K562 (cell line): ENCODE data around the gene SEH1L. TPM values are rescaled to one million over a fixed set of nuclear protein-coding genes. Genes with fewer than 3 reads are reported as not detected.

Source experiments
- BRD9 ChIP-seq: fragments of 450-650 bp; IDR thresholded peaks from 2 replicates; pipeline ENCODE4 v1.6.1; 2018; ENCODE audit warnings: low read depth; ENCODE audit not compliant: partially characterized antibody
- E2F8 ChIP-seq: fragments of 450-650 bp; IDR thresholded peaks from 2 replicates; pipeline ENCODE4 v1.7.1; 2018; ENCODE audit warnings: mild to moderate bottlenecking, low read depth; ENCODE audit not compliant: partially characterized antibody
- GABPA ChIP-seq: fragments of 200-800 bp; sonication (Bioruptor generic); conservative IDR thresholded peaks from 2 replicates; pipeline ENCODE4 v1.6.1; 2016; ENCODE audit warnings: low read depth, missing genetic modification characterization, missing compliant biosample characterization
- GTF2E2 ChIP-seq: fragments of 200-800 bp; sonication (Bioruptor generic); IDR thresholded peaks from 2 replicates; pipeline ENCODE4 v1.6.1; 2016; ENCODE audit warnings: missing genetic modification characterization, missing compliant biosample characterization
- IFI16 ChIP-seq: fragments of 250-450 bp; sonication (Bioruptor Pico); IDR thresholded peaks from 2 replicates; pipeline ENCODE4 v2.1.2; 2022; ENCODE audit warnings: mild to moderate bottlenecking, inconsistent platforms
- L3MBTL2 ChIP-seq: fragments of 450-650 bp; IDR thresholded peaks from 2 replicates; pipeline ENCODE4 v1.6.1; 2016; ENCODE audit warnings: mild to moderate bottlenecking, moderate library complexity
- PRDM10 ChIP-seq: fragments of 450-650 bp; IDR thresholded peaks from 2 replicates; pipeline ENCODE4 v1.6.1; 2018; ENCODE audit not compliant: partially characterized antibody
- ZBTB12 ChIP-seq: fragments of 250-450 bp; sonication (Bioruptor Pico); IDR thresholded peaks from 2 replicates; pipeline ENCODE4 v1.4.0; 2020
- ZNF23 ChIP-seq: fragments of 250-450 bp; sonication (Bioruptor Pico); IDR thresholded peaks from 2 replicates; pipeline ENCODE4 v1.4.0; 2020; ENCODE audit warnings: mild to moderate bottlenecking
- ZNF407 ChIP-seq: fragments of 450-650 bp; IDR thresholded peaks from 2 replicates; pipeline ENCODE4 v1.6.1; 2016; ENCODE audit warnings: low read depth
- ZNF584 ChIP-seq: fragments of 200-800 bp; sonication (Bioruptor generic); IDR thresholded peaks from 2 replicates; pipeline ENCODE4 v1.6.1; 2016; ENCODE audit warnings: low read depth, mild to moderate bottlenecking, missing genetic modification characterization, missing compliant biosample characterization
- polyA plus RNA-seq, 8 experiments: library from polyadenylated mRNA; depleted of rRNA in 4 of 8; stranded (reverse) in 5 of 8; unstranded in 3 of 8; fragments of >200 nt; fragmentation: Nextera tagmentation in 2 of 8; fragmentation: Illumina TruSeq in 1 of 8; extraction: Ambion mirVana in 2 of 8; extraction: Trizol in 1 of 8; gene quantifications; 2 replicates each; pipeline versions ENCODE4 v1.2.1 to v1.2.3, GENCODE V29; 2011 to 2014; ENCODE audit warnings: inconsistent platforms in 1 of 8, missing spikeins in 1 of 8
- total RNA-seq, 7 experiments: library from RNA; depleted of rRNA in 6 of 7; stranded (reverse); fragments of >200 nt in 6 of 7; fragmentation: Illumina TruSeq in 2 of 7; extraction: Trizol in 2 of 7; gene quantifications; 2 replicates each; pipeline versions ENCODE4 v1.2.1 to v1.2.3, GENCODE V29; 2011 to 2021; ENCODE audit warnings: low replicate concordance in 1 of 7

SEH1L gene
- total and polyA plus RNA-seq, 9 of the 15 experiments (the other 6 are each of a cell fraction or from before 2014, with no cell fraction given), result 62.2 to 180 (median 108) TPM

- TF ChIP-seq ZNF407 (no peak), L3MBTL2 (peak; percentile 45), BRD9 (peak; percentile 28), E2F8 (no peak), ZBTB12 (CRISPR knock-in tag) (no peak), PRDM10 (peak; percentile 88), ZNF23 (CRISPR knock-in tag) (no peak), IFI16 (CRISPR knock-in tag) (no peak), ZNF584 (CRISPR knock-in tag) (0 out of 2 replicates have a peak, but pooled peaks have one; percentile 36), GABPA (tag) (peak; percentile 42; the same call in 1 of the 2 replicates), GTF2E2 (tag) (no peak)
These were observed 43.7 kb upstream of the SEH1L start (continued) for GRCh38 chr18:12904012-12904516.
